ENCODE measurements around the gene LAX1. TPM values are rescaled to one million over a fixed set of nuclear protein-coding genes. Genes with fewer than 3 reads are reported as not detected.

The LAX1 gene, protein sequence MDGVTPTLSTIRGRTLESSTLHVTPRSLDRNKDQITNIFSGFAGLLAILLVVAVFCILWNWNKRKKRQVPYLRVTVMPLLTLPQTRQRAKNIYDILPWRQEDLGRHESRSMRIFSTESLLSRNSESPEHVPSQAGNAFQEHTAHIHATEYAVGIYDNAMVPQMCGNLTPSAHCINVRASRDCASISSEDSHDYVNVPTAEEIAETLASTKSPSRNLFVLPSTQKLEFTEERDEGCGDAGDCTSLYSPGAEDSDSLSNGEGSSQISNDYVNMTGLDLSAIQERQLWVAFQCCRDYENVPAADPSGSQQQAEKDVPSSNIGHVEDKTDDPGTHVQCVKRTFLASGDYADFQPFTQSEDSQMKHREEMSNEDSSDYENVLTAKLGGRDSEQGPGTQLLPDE
- not detected in 2 replicates for total RNA-seq

GRCh38 chr1:203765029-203765837 is at the start of gene LAX1:
LAX1 (plus strand) TSS chr1:203765183; CDS start chr1:203765566, 383 bp downstream.

DNA sequence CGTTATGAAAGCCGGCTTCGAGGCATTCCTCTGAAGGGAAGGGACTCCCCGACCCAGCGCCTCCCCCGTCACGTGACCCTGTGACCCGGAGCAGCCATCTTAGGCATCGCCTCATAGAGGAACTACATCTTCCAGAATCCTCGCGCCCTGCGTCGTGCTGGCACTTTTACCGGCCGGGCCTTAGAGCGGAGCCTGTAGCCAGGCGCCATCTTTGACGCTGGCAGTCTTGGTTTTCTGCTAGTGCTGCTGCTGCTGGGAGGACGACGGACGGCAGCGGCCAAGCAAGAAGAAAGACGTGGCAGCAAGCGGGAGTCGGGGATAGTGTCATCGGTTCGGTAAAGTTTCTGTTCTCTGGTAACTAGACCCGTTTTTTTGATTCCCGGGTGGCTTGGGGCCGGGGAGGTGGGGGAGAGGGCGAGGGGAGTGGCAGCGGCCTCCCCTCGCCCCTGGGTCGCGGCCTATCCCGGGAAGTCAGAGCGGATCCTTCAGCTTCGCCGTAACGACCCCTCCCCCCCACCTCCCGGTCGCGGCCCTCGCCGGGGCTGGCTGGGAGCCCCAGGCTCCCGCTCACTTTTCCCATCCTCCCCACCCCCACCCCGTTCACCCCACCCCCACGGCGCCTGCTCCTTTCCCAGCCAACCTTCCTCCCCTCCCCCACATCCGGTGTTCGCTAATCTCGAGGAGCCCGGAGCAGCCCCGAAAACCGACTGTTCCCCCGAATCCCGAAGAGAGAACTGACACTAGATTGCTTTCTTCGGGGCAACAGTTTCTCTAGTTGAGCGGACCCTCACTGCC is 30.7 kb downstream of the LAX1 start, which contains the start of the genes ZBED6 and ZC3H11A:
TSS of gene ZBED6 (plus strand) at position 183 of the 795 bp plus-strand sequence. CDS start 1,900 bp downstream, outside the sequence.
TSS of gene ZC3H11A (plus strand) at position 183 of the 795 bp plus-strand sequence. CDS start 21,448 bp downstream, outside the sequence.

Other genes starting within 250 kb of the LAX1 start
- gene ATP2B4, start 138.4 kb upstream of the LAX1 start, total RNA-seq, result 59.5 and 94.4 TPM in 2 replicates
- 10.5 and 11.6 TPM in 2 replicates for gene ZBED6, start 30.4 kb downstream of the LAX1 start, total RNA-seq
- gene ZC3H11A, start 30.4 kb downstream of the LAX1 start, total RNA-seq, result 45.7 and 64.9 TPM in 2 replicates
- 53.1 and 65.5 TPM in 2 replicates for gene SNRPE, start 96.4 kb downstream of the LAX1 start, total RNA-seq